RPMI7951 (cell line): ENCODE results near the gene MRPL36. TPM values are rescaled to one million over a fixed set of nuclear protein-coding genes. Genes with fewer than 3 reads are reported as not detected.

Source experiments
- DNase-seq: peaks from one replicate; pipeline ENCODE4 v3.0.0-alpha.2; 2012; ENCODE audit warnings: low read depth
- total RNA-seq: library from RNA; depleted of rRNA; stranded (reverse); fragments of >200 nt; shearing (Covaris generic); gene quantifications from 2 replicates; pipeline ENCODE4 v1.2.3, GENCODE V29; 2014

MRPL36 gene
- total RNA-seq, 1 experiment from 2014 or later, result 81.1 TPM

- DNase-seq, result no peak
Observed at GRCh38 chr5:1781726-1782384, 17.8 kb downstream of the MRPL36 start.

GRCh38 chr5:1781107-1781506, 18.5 kb downstream of the MRPL36 start:
- DNase-seq, result no peak

- DNase-seq, result no peak
Observed at GRCh38 chr5:1780614-1780930, 19.1 kb downstream of the MRPL36 start.

GRCh38 chr5:1779782-1780613, 19.6 kb downstream of the MRPL36 start:
- no peak for DNase-seq

- no peak for DNase-seq
Observed at GRCh38 chr5:1779021-1779680, 20.5 kb downstream of the MRPL36 start.

GRCh38 chr5:1778138-1779020, 21.3 kb downstream of the MRPL36 start:
- no peak for DNase-seq

GRCh38 chr5:1777281-1778137, 22.1 kb downstream of the MRPL36 start:
- DNase-seq, result no peak

GRCh38 chr5:1776831-1777230, 22.8 kb downstream of the MRPL36 start:
- DNase-seq, result no peak

- peak; percentile 62 for DNase-seq
Observed at GRCh38 chr5:1772634-1773033, 27.0 kb downstream of the MRPL36 start.

- DNase-seq, result no peak
Observed at GRCh38 chr5:1771149-1772065, 28.2 kb downstream of the MRPL36 start.

- no peak for DNase-seq
Observed at GRCh38 chr5:1770443-1770802, 29.2 kb downstream of the MRPL36 start.

GRCh38 chr5:1769752-1770442, 29.7 kb downstream of the MRPL36 start:
- DNase-seq, result no peak

GRCh38 chr5:1769017-1769640, 30.5 kb downstream of the MRPL36 start:
- no peak for DNase-seq

GRCh38 chr5:1768283-1769000, 31.2 kb downstream of the MRPL36 start:
- no peak for DNase-seq

- no peak for DNase-seq
Observed at GRCh38 chr5:1767524-1768282, 31.9 kb downstream of the MRPL36 start.

- no peak for DNase-seq
Observed at GRCh38 chr5:1765880-1766235, 33.8 kb downstream of the MRPL36 start.

- DNase-seq, result peak; percentile 24
Observed at GRCh38 chr5:1765141-1765879, 34.3 kb downstream of the MRPL36 start.
